ENCODE measurements around the gene OR9Q1.

DNA sequence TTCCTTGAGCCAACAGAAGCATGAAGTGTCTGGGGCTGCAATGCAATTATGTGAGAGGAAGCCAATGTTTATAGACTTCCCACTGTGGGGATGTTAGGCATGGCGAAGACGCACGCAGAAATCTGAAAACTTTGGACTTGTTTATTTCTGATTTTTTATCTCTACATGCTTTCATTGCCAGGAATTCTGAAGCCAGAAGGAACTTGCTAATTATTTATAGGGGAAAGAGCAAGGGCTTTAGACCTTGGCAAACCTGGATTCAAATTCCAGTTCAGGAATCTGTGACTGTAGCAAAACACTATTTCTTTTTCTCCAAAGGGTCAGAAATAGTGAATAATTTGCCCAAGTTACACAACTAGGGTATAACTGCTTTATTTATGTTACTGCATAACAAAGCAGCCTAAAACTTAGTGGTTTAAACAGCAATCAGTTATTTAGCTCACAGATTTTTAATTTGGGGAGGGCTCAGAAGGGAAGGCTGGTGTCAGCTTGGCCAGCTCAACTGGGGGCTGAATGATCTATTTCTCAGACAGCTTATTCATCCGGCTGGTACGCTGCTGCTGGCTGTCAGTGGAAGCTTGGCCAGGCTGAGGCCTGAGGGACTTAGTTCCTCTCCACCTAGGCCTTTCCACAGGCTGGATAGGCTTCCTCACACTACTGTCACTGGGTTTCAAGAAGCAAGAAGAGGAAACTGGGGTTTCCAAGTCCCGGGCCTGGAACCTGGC is 5.2 kb downstream of the OR9Q1 start:
- no peak for TF ChIP-seq ZFP36 (IDR thresholded peaks at IDR 0.05; ENCODE audit: borderline replicate concordance, partially characterized antibody)
- no peak for TF ChIP-seq CEBPB (IDR thresholded peaks at IDR 0.05)
- TF ChIP-seq, protein P1, sequence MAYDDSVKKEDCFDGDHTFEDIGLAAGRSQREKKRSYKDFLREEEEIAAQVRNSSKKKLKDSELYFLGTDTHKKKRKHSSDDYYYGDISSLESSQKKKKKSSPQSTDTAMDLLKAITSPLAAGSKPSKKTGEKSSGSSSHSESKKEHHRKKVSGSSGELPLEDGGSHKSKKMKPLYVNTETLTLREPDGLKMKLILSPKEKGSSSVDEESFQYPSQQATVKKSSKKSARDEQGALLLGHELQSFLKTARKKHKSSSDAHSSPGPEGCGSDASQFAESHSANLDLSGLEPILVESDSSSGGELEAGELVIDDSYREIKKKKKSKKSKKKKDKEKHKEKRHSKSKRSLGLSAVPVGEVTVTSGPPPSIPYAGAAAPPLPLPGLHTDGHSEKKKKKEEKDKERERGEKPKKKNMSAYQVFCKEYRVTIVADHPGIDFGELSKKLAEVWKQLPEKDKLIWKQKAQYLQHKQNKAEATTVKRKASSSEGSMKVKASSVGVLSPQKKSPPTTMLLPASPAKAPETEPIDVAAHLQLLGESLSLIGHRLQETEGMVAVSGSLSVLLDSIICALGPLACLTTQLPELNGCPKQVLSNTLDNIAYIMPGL (CRISPR knock-in tag; IDR thresholded peaks at IDR 0.05; ENCODE audit: borderline replicate concordance): no peak
- no peak for TF ChIP-seq KDM1A (IDR thresholded peaks at IDR 0.05; ENCODE audit: low read depth)
